Gastrocnemius medialis (tissue), 4 donors: Measurements from ENCODE around the gene TRAK1. TPM values are rescaled to one million over a fixed set of nuclear protein-coding genes. Genes with fewer than 3 reads are reported as not detected.

Experiments
- ATAC-seq, 2 donors: fragments of 150-250 bp; one replicate each; pipeline ENCODE4 v1.9.1; 2016
- DNase-seq, 2 donors: peaks; one replicate each; pipeline ENCODE4 v3.0.0-alpha.2; 2019
- H3K27ac ChIP-seq, 4 donors: fragments of 200-600 bp; sonication (generic); 1 replicate in 1 of 4; 2 replicates in 3 of 4; pipeline ENCODE4 v1.5.1; 2016 to 2018; ENCODE audit warnings: mild to moderate bottlenecking in 2 of 4, moderate library complexity in 1 of 4
- H3K27me3 ChIP-seq, 3 donors: fragments of 200-600 bp; sonication (generic) in 2 of 3; 1 replicate in 1 of 3; 2 replicates in 2 of 3; pipeline versions ENCODE4 v1.5.1 to v1.6.0; 2016 to 2019; ENCODE audit warnings: mild to moderate bottlenecking in 1 of 3, moderate library complexity in 1 of 3
- H3K36me3 ChIP-seq, 2 donors: fragments of 200-600 bp; sonication (generic) in 1 of 2; one replicate each; pipeline ENCODE4 v1.5.1; 2017 to 2018
- H3K4me1 ChIP-seq, 2 donors: fragments of 200-600 bp; sonication (generic) in 1 of 2; one replicate each; pipeline ENCODE4 v1.5.1; 2016 to 2017; ENCODE audit warnings: mild to moderate bottlenecking in 2 of 2
- H3K4me3 ChIP-seq, 4 donors: fragments of 200-600 bp; sonication (generic) in 3 of 4; 1 replicate in 1 of 4; 2 replicates in 3 of 4; pipeline ENCODE4 v1.5.1; 2016 to 2019; ENCODE audit warnings: mild to moderate bottlenecking in 2 of 4
- H3K9me3 ChIP-seq, 3 donors: fragments of 200-600 bp; sonication (generic) in 2 of 3; 1 replicate in 1 of 3; 2 replicates in 2 of 3; pipeline ENCODE4 v1.5.1; 2016 to 2019
- CTCF ChIP-seq, 5 experiments: fragments of 450-650 bp in 3 of 5; fragments of 200-600 bp in 2 of 5; sonication (generic) in 2 of 5; IDR thresholded peaks in 4 of 5; conservative IDR thresholded peaks in 1 of 5; 1 replicate in 4 of 5; 2 replicates in 1 of 5; pipeline ENCODE4 v1.5.1; 2016 to 2019; ENCODE audit warnings: antibody characterized with exemption in 5 of 5, mild to moderate bottlenecking in 3 of 5, moderate library complexity in 3 of 5
- POLR2A ChIP-seq, 2 donors: fragments of 450-650 bp; IDR thresholded peaks; one replicate each; pipeline ENCODE4 v1.6.1; 2017; ENCODE audit warnings: antibody characterized with exemption in 2 of 2, mild to moderate bottlenecking in 2 of 2, moderate library complexity in 2 of 2
- in situ Hi-C, 4 donors: fragments of 200-750 bp; cut with MboI; loops; one replicate each; pipeline versions ENCODE4 v1.15.0 to v1.8.0; 2017; ENCODE audit warnings: low sequenced_read_pairs in 4 of 4
- intact Hi-C: fragments of 100-400 bp; cut with DNase I; formaldehyde crosslinking; loops from one replicate; pipeline ENCODE4 v1.15.1; 2023; ENCODE audit warnings: low total_unique reads
- total RNA-seq, 4 donors: library from RNA; depleted of rRNA; stranded (reverse); fragments of >200 nt; gene quantifications; one replicate each; pipeline versions ENCODE4 v1.1.0 to v1.2.3, GENCODE V29; 2016

The TRAK1 gene
- total RNA-seq, 4 donors from 2014 or later: 59.5 to 109 (median 98.6) TPM

- H3K4me1 ChIP-seq: peaks cover 21% of the 10 kb centered on the region in 2 donors
- H3K27ac ChIP-seq: peak overlapping the region; percentile 72 to 82 (median 75)
- intact Hi-C loops (loop anchor here (10.0 kb wide), 1 partner anchor 1890 kb away; the partner anchor contains the start of gene EIF1B), in situ Hi-C loops (loop anchor here in 2 of 4 donors (5.0 to 25.0 kb wide), 4 partner anchors 78 to 303 kb away; no protein-coding TSS in a partner anchor)
- TF ChIP-seq CTCF (IDR thresholded peaks at IDR 0.05 in 4 of 5, conservative IDR thresholded peaks at IDR 0.05 in 1 of 5): no peak
- TF ChIP-seq POLR2A (IDR thresholded peaks at IDR 0.05): no peak
- no peaks in the 10 kb centered on the region for H3K9me3 ChIP-seq
- no peak for ATAC-seq
- H3K36me3 ChIP-seq: peaks cover 0 to 30% of the 10 kb centered on the region in 2 donors
- no peak overlapping the region for H3K4me3 ChIP-seq
- no peaks in the 10 kb centered on the region for H3K27me3 ChIP-seq
- no peak for DNase-seq
Observed at GRCh38 chr3:42194943-42195510, 103.9 kb downstream of the TRAK1 start.

- DNase-seq: no peak
- Histone ChIP-seq H3K36me3 (peaks cover 0 to 39% of the 10 kb centered on the region in 2 donors), H3K27me3 (no peaks in the 10 kb centered on the region), H3K4me3 (no peak overlapping the region), H3K4me1 (peaks cover 16 to 19% of the 10 kb centered on the region in 2 donors), H3K9me3 (no peaks in the 10 kb centered on the region), H3K27ac (peak overlapping the region; percentile 72 to 82 (median 75))
- peak; percentile 40 to 49 for ATAC-seq
- TF ChIP-seq CTCF (IDR thresholded peaks at IDR 0.05 in 4 of 5, conservative IDR thresholded peaks at IDR 0.05 in 1 of 5) (no peak), POLR2A (IDR thresholded peaks at IDR 0.05) (no peak)
- intact Hi-C loops (loop anchor here (10.0 kb wide), 1 partner anchor 1891 kb away; the partner anchor contains the start of gene EIF1B), in situ Hi-C loops (loop anchor here in 2 of 4 donors (10.0 to 25.0 kb wide), 2 partner anchors 184 to 301 kb away; no protein-coding TSS in a partner anchor)
Observed at GRCh38 chr3:42195879-42196330, 104.7 kb downstream of the TRAK1 start.

GRCh38 chr3:42198709-42199108 lies 107.6 kb downstream of the TRAK1 start:
- H3K4me1 ChIP-seq: peaks cover 16 to 19% of the 10 kb centered on the region in 2 donors
- no peak for TF ChIP-seq CTCF (IDR thresholded peaks at IDR 0.05 in 4 of 5, conservative IDR thresholded peaks at IDR 0.05 in 1 of 5)
- no peak for TF ChIP-seq POLR2A (IDR thresholded peaks at IDR 0.05)
- no peak overlapping the region for H3K4me3 ChIP-seq
- peak overlapping the region in 1 of 4 donors; percentile 55 for H3K27ac ChIP-seq
- no peaks in the 10 kb centered on the region for H3K27me3 ChIP-seq
- ATAC-seq (no peak), DNase-seq (no peak)
- H3K9me3 ChIP-seq: no peaks in the 10 kb centered on the region
- intact Hi-C loops: loop anchor here (10.0 kb wide), 1 partner anchor 1894 kb away; the partner anchor contains the start of gene EIF1B
- in situ Hi-C loops: loop anchor here in 2 of 4 donors (10.0 to 25.0 kb wide), 2 partner anchors 186 to 304 kb away; no protein-coding TSS in a partner anchor
- peaks cover 0 to 59% of the 10 kb centered on the region in 2 donors for H3K36me3 ChIP-seq

- Histone ChIP-seq H3K9me3 (no peaks in the 10 kb centered on the region), H3K27me3 (no peaks in the 10 kb centered on the region), H3K4me3 (no peak overlapping the region), H3K36me3 (peaks cover 0 to 56% of the 10 kb centered on the region in 2 donors), H3K27ac (no peak overlapping the region), H3K4me1 (peaks cover 0 to 14% of the 10 kb centered on the region in 2 donors)
- in situ Hi-C loops (no loop called here), intact Hi-C loops (no loop called here)
- DNase-seq (no peak), ATAC-seq (no peak)
- TF ChIP-seq POLR2A (IDR thresholded peaks at IDR 0.05) (no peak), CTCF (IDR thresholded peaks at IDR 0.05 in 4 of 5, conservative IDR thresholded peaks at IDR 0.05 in 1 of 5) (no peak)
Observed at GRCh38 chr3:42202217-42202865, 111.2 kb downstream of the TRAK1 start.
